NCI-H82 (cell line): ENCODE results near the gene RAD51B.
A peak's percentile ranks its signal among the peaks of the same experiment; 100 is the strongest.
"Not testable (repeated sequence)": the region's sequence is repeated elsewhere in the genome, so short reads cannot be mapped to it uniquely, and the experiment has no call there.

Experiments
- DNase-seq: peaks from one replicate; lab custom pipeline; 2025; lab: John Stamatoyannopoulos, UW

The RAD51B gene

GRCh38 chr14:68688872-68689371, 869.3 kb downstream of the RAD51B start:
- DNase-seq: peak; percentile 4

- no peak for DNase-seq
Observed at GRCh38 chr14:68689511-68689910, 869.9 kb downstream of the RAD51B start.

- DNase-seq: no peak
Observed at GRCh38 chr14:68690089-68690958, 870.7 kb downstream of the RAD51B start.

GRCh38 chr14:68691031-68691791, 871.6 kb downstream of the RAD51B start:
- no peak for DNase-seq

- DNase-seq: no peak
Observed at GRCh38 chr14:68691792-68692118, 872.2 kb downstream of the RAD51B start.

- no peak for DNase-seq
Observed at GRCh38 chr14:68692216-68692615, 872.6 kb downstream of the RAD51B start.

GRCh38 chr14:68692916-68693771, 873.6 kb downstream of the RAD51B start:
- DNase-seq: no peak

GRCh38 chr14:68693926-68694325, 874.3 kb downstream of the RAD51B start:
- DNase-seq: no peak

- DNase-seq: no peak
Observed at GRCh38 chr14:68694516-68695235, 875.1 kb downstream of the RAD51B start.

- DNase-seq: no peak
Observed at GRCh38 chr14:68695326-68695768, 875.8 kb downstream of the RAD51B start.

- no peak for DNase-seq
Observed at GRCh38 chr14:68695856-68696255, 876.3 kb downstream of the RAD51B start.

- no peak for DNase-seq
Observed at GRCh38 chr14:68696266-68696665, 876.7 kb downstream of the RAD51B start.

GRCh38 chr14:68696721-68697495, 877.3 kb downstream of the RAD51B start:
- DNase-seq: no peak

GRCh38 chr14:68698773-68699172, 879.2 kb downstream of the RAD51B start:
- not testable (repeated sequence) for DNase-seq

- no peak for DNase-seq
Observed at GRCh38 chr14:68701001-68701741, 881.6 kb downstream of the RAD51B start.

GRCh38 chr14:68702135-68702534, 882.6 kb downstream of the RAD51B start:
- DNase-seq: no peak

- DNase-seq: no peak
Observed at GRCh38 chr14:68702578-68702977, 883.0 kb downstream of the RAD51B start.

- no peak for DNase-seq
Observed at GRCh38 chr14:68703093-68703492, 883.5 kb downstream of the RAD51B start.

- no peak for DNase-seq
Observed at GRCh38 chr14:68704736-68705720, 885.4 kb downstream of the RAD51B start.
